Measurements from ENCODE around the gene FAM98B. TPM values are rescaled to one million over a fixed set of nuclear protein-coding genes. Genes with fewer than 3 reads are reported as not detected.

Gene FAM98B
- total RNA-seq, 4 donors from 2014 or later = 5.2 to 12.2 (median 7.6) TPM

DNA sequence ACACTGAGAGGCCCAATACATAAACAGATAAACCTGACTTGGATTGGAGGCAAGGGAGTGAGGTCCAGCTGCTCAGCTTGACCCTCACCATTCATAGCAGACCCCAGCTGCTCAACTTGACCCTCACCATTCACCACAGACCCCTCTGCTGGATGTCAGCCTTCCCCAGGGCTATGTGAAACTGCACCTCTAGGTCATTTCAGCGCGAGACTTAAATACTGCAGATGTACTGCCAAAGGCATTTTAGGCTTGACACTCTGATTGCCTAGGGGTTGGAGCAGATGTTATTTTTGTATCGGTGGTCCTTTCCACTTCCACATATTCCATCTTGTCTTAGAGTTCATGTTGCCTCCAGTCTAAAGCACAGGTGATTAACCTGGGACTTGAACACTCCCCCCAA lies 41.5 kb upstream of the FAM98B start:
- Histone ChIP-seq H3K9me3 (no peaks in the 10 kb centered on the region), H3K27me3 (no peaks in the 10 kb centered on the region), H3K36me3 (no peaks in the 10 kb centered on the region), H3K27ac (peak overlapping the region in 1 of 4 donors; percentile 12), H3K4me3 (no peak overlapping the region), H3K4me1 (no peaks in the 10 kb centered on the region)
- intact Hi-C loops (cut with DNase I; ENCODE audit: low total_unique reads) (no loop called here), in situ Hi-C loops (cut with MboI; ENCODE audit: low pct_ligation_motif_present in 1 of 4, low pct_unique_long_range_greater_than_20kb in 1 of 4, low sequenced_read_pairs in 3 of 4) (no loop called here)
- TF ChIP-seq POLR2A (IDR thresholded peaks at IDR 0.05) (no peak), EP300 (IDR thresholded peaks at IDR 0.05; ENCODE audit: low read depth) (no peak), POLR2AphosphoS5 (IDR thresholded peaks at IDR 0.05) (no peak), CTCF (IDR thresholded peaks at IDR 0.05) (no peak)
- 69 to 70% methylated on average over 2 to 3 of the region's 3 CpGs for WGBS, 2 donors (ENCODE audit: low coverage in 1 of 2)
- DNase-seq = no peak

- no peaks in the 10 kb centered on the region for H3K27me3 ChIP-seq
- intact Hi-C loops (cut with DNase I; ENCODE audit: low total_unique reads) = no loop called here
- H3K4me1 ChIP-seq = no peaks in the 10 kb centered on the region
- H3K9me3 ChIP-seq = no peaks in the 10 kb centered on the region
- no peak overlapping the region for H3K27ac ChIP-seq
- DNase-seq = peak; percentile 41
- in situ Hi-C loops (cut with MboI; ENCODE audit: low pct_ligation_motif_present in 1 of 4, low pct_unique_long_range_greater_than_20kb in 1 of 4, low sequenced_read_pairs in 3 of 4) = no loop called here
- no peak overlapping the region for H3K4me3 ChIP-seq
- peak; percentile 31 to 48 (median 43) for TF ChIP-seq CTCF (IDR thresholded peaks at IDR 0.05)
- no peak for TF ChIP-seq POLR2AphosphoS5 (IDR thresholded peaks at IDR 0.05)
- no peaks in the 10 kb centered on the region for H3K36me3 ChIP-seq
Observed at GRCh38 chr15:38414357-38414756, 39.6 kb upstream of the FAM98B start.

DNA sequence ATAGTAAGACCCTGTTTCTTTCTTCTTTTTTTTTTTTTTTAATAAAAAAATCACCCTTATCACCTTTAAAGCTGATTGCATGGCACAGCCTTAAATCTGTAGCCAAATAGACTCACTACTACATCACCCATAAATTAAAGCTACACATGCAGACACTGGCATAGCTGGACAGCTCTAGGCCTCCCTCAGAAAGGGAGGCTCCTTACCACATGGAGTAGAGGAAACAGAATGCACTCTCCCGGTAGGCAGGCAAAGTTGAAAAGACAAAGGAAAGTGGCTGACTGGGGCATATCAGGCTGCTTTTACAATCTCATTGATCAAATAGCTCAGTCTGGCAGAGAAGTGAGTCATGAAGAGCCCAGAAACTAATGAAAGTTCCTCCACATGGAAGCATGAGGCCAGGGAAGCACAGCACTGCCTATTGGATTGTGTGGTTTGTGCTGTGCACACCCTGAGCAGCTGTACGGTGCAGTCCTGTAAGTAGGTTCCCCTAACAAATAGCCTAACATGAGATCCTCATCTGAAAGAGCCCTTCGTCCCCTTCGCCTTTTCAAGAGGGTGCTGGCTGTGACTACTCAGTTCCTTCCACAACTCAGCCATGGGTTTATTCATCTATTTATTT lies 32.7 kb upstream of the FAM98B start:
- H3K27me3 ChIP-seq = no peaks in the 10 kb centered on the region
- H3K4me1 ChIP-seq = no peaks in the 10 kb centered on the region
- 44 to 93% methylated on average over 2 to 4 of the region's 4 CpGs for WGBS, 2 donors (ENCODE audit: low coverage in 1 of 2)
- TF ChIP-seq POLR2A (IDR thresholded peaks at IDR 0.05) = no peak
- TF ChIP-seq EP300 (IDR thresholded peaks at IDR 0.05; ENCODE audit: low read depth) = no peak
- no peak for TF ChIP-seq POLR2AphosphoS5 (IDR thresholded peaks at IDR 0.05)
- TF ChIP-seq CTCF (IDR thresholded peaks at IDR 0.05) = no peak
- no peak overlapping the region for H3K4me3 ChIP-seq
- H3K9me3 ChIP-seq = no peaks in the 10 kb centered on the region
- H3K36me3 ChIP-seq = no peaks in the 10 kb centered on the region
- H3K27ac ChIP-seq = no peak overlapping the region
- in situ Hi-C loops (cut with MboI; ENCODE audit: low pct_ligation_motif_present in 1 of 4, low pct_unique_long_range_greater_than_20kb in 1 of 4, low sequenced_read_pairs in 3 of 4) (no loop called here), intact Hi-C loops (cut with DNase I; ENCODE audit: low total_unique reads) (no loop called here)
- DNase-seq = no peak

- H3K36me3 ChIP-seq = no peaks in the 10 kb centered on the region
- peak overlapping the region in 1 of 4 donors; percentile 20 for H3K27ac ChIP-seq
- no peaks in the 10 kb centered on the region for H3K4me1 ChIP-seq
- TF ChIP-seq POLR2A (IDR thresholded peaks at IDR 0.05) (no peak), POLR2AphosphoS5 (IDR thresholded peaks at IDR 0.05) (no peak), EP300 (IDR thresholded peaks at IDR 0.05; ENCODE audit: low read depth) (no peak), CTCF (IDR thresholded peaks at IDR 0.05) (no peak)
- intact Hi-C loops (cut with DNase I; ENCODE audit: low total_unique reads) (no loop called here), in situ Hi-C loops (cut with MboI; ENCODE audit: low pct_ligation_motif_present in 1 of 4, low pct_unique_long_range_greater_than_20kb in 1 of 4, low sequenced_read_pairs in 3 of 4) (no loop called here)
- no peaks in the 10 kb centered on the region for H3K9me3 ChIP-seq
- 65% methylated on average over 3 to 4 of the region's 4 CpGs for WGBS, 2 donors (ENCODE audit: low coverage in 1 of 2)
- no peak overlapping the region for H3K4me3 ChIP-seq
- H3K27me3 ChIP-seq = no peaks in the 10 kb centered on the region
- DNase-seq = peak; percentile 14
Observed at GRCh38 chr15:38424101-38424552, 29.8 kb upstream of the FAM98B start.
